Measurements from ENCODE around the gene TESK2. TPM values are rescaled to one million over a fixed set of nuclear protein-coding genes. Genes with fewer than 3 reads are reported as not detected.

The TESK2 gene
- polyA plus RNA-seq, 1 of the 3 experiments (the other 2 are of a cell fraction), result 1.3 TPM

GRCh38 chr1:45522324-45523104, 31.6 kb upstream of the TESK2 start:
- Histone ChIP-seq H3K36me3 (replicated peaks in 1 of 2; ENCODE audit: control insufficient read depth in 1 of 2, insufficient read depth in 2 of 2, low read length in 1 of 2) (peaks cover 0 to 16% of the 10 kb centered on the region in 2 experiments), H3K79me2 (ENCODE audit: insufficient read depth) (peaks cover 41% of the 10 kb centered on the region), H3K9ac (peak overlapping the region; percentile 95), H3F3A (replicated peaks; ENCODE audit: insufficient read depth) (peaks cover 8% of the 10 kb centered on the region), H3K4me2 (peak overlapping the region; percentile 64), H2AFZ (ENCODE audit: low read depth) (peak overlapping the region; percentile 76), H3K9me2 (no peaks in the 10 kb centered on the region), H3K9me3 (no peaks in the 10 kb centered on the region), H3K27ac (ENCODE audit: low read depth in 2 of 2, low read length in 1 of 2) (peak overlapping the region; percentile 92), H3K4me3 (ENCODE audit: low read depth in 2 of 2, low read length in 1 of 2) (peak overlapping the region; percentile 75 to 91), H4K20me1 (ENCODE audit: insufficient read depth) (peaks cover 21% of the 10 kb centered on the region), H3K27me3 (ENCODE audit: insufficient read depth) (no peaks in the 10 kb centered on the region), H3K4me1 (ENCODE audit: control insufficient read depth in 1 of 2, insufficient read depth in 2 of 2, low read depth in 1 of 2, low read length in 1 of 2) (peaks cover 6 to 15% of the 10 kb centered on the region in 2 experiments; a peak in 3 of 4 replicates)
- ChIA-PET CTCF (interaction anchor here (1.1 to 2.3 kb wide), 8 partner anchors 10 to 219 kb away, joined by 3 to 13 read pairs (median 4); partner anchors contain the start of gene AKR1A1), POLR2A (interaction anchor here (0.6 to 2.9 kb wide), 25 partner anchors 8 to 511 kb away, joined by 3 to 47 read pairs (median 7); partner anchors contain the start of genes AKR1A1, CCDC163, HECTD3 and MAST2)
- TF ChIP-seq JUND (IDR thresholded peaks at IDR 0.05) (no peak), MAX (IDR thresholded peaks at IDR 0.05; ENCODE audit: low read depth) (no peak), TEAD4 (IDR thresholded peaks at IDR 0.05; ENCODE audit: borderline replicate concordance, insufficient read depth) (no peak), USF1 (IDR thresholded peaks at IDR 0.05; ENCODE audit: borderline replicate concordance, low read depth) (no peak), YY1 (IDR thresholded peaks at IDR 0.05; ENCODE audit: low read depth) (no peak), CHD2 (IDR thresholded peaks at IDR 0.05; ENCODE audit: low read length, partially characterized antibody) (no peak), GABPA (IDR thresholded peaks at IDR 0.05; ENCODE audit: low read depth) (no peak), NFIC (IDR thresholded peaks at IDR 0.05; ENCODE audit: borderline replicate concordance) (no peak), MXI1 (IDR thresholded peaks at IDR 0.05; ENCODE audit: low read depth, low read length) (no peak; the same call in 1 of the 2 replicates), RXRA (IDR thresholded peaks at IDR 0.05; ENCODE audit: borderline replicate concordance, low read depth) (no peak), PBX3 (IDR thresholded peaks at IDR 0.05) (no peak), EZH2phosphoT487 (IDR thresholded peaks at IDR 0.05; ENCODE audit: borderline replicate concordance, low read depth) (no peak), ZBTB33 (IDR thresholded peaks at IDR 0.05; ENCODE audit: borderline replicate concordance, low read depth) (no peak)
- TF ChIP-seq, protein P1, sequence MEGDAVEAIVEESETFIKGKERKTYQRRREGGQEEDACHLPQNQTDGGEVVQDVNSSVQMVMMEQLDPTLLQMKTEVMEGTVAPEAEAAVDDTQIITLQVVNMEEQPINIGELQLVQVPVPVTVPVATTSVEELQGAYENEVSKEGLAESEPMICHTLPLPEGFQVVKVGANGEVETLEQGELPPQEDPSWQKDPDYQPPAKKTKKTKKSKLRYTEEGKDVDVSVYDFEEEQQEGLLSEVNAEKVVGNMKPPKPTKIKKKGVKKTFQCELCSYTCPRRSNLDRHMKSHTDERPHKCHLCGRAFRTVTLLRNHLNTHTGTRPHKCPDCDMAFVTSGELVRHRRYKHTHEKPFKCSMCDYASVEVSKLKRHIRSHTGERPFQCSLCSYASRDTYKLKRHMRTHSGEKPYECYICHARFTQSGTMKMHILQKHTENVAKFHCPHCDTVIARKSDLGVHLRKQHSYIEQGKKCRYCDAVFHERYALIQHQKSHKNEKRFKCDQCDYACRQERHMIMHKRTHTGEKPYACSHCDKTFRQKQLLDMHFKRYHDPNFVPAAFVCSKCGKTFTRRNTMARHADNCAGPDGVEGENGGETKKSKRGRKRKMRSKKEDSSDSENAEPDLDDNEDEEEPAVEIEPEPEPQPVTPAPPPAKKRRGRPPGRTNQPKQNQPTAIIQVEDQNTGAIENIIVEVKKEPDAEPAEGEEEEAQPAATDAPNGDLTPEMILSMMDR (IDR thresholded peaks at IDR 0.05), result no peak
- WGBS (ENCODE audit: low lambda C conversion rate), result 74% methylated on average over 21 of the region's 21 CpGs
- DNase-seq, result no peak
